Stimulated activated CD4-positive, alpha-beta T cell treated with anti-CD3 and anti-CD28 coated beads, Interleukin-4, amount 100 ng/mL, for 48 hours (primary cell): ENCODE data around the gene MYO1B.

Experiments
- DNase-seq, 2 donors: peaks; one replicate each; pipeline ENCODE4 v3.0.0-alpha.2; 2020; ENCODE audit warnings: low read depth in 2 of 2

MYO1B gene

DNA sequence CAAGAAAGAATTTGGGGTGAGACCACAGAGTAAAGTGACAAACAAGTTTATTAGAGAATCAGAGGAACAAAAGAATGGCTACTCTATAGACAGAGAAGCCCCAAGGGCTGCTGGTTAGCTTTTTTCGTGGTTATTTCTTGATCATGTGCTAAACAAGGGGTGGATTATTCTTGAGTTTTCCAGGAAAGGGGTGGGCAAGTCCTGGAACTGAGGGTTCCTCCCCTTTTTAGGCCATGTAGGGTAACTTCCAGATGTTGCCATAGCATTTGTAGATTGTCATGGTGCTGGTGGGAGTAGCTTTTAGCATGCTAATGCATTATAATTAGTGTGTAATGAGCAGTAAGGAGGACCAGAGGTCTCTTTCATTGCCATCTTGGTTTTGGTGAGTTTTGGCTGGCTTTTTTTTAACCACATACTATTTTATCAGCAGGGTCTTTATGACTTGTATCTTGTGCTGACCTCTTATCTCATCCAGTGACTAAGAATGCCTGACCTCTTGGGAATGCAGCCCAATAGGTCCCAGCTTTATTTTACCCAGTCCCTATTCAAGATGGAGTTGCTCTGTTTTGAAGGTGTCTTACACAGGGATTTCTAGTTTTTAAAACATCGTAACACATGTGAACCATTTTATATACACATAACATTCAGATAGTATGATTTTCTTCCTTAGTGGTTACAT is 77.8 kb downstream of the MYO1B start:
- no peak for DNase-seq

DNA sequence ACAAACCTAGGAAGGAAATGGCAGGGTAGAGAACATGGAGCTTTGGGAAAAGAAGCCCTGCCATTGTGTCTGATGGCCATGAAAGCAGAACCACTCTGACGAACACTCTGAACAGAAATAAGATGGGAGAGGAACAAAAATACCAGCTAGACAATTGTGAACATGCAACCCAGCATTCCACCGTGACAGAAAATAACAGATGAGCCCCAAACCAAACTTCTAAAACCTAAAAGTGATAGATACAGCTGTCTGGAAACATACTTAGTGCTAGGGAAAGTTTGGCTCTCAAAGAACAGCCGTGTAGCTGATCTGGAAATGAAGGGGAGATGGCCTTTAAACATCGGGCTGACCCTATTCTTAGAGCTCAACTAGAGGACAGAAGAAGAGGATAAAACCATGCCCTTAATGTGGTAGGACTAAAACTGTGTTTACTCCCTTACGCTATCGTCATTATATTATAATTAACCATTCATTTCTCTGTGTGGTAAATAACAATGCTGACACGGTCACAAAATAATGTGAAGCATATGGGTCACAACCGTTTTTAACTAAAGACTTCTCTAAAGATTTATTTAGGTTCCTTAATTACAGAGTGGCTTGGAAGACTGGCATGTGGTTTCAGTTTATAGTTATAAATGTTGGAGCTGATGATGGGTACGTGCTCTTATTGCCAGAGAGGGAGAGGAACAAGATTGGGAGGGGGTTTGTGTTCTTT is 80.6 kb downstream of the MYO1B start:
- DNase-seq, result no peak

DNA sequence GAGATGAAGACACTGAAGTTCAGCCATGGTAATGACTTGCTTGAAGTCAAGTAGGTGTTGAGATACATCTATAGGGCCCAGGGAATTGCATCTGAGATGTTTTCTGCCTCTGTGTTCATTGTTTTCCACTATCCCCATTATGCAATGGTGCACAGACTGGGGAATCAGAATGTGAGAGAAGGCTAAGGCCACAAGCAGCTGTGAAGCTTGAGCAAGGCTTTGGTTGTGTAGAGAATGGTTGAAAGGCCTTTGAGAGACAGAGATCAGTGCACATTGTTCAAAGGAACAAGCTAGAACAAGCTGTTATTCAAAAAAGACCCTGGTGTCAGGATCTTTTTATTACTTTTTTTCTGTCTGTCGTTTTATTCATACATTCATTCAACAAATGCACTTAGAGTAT is 82.3 kb downstream of the MYO1B start:
- no peak for DNase-seq

DNA sequence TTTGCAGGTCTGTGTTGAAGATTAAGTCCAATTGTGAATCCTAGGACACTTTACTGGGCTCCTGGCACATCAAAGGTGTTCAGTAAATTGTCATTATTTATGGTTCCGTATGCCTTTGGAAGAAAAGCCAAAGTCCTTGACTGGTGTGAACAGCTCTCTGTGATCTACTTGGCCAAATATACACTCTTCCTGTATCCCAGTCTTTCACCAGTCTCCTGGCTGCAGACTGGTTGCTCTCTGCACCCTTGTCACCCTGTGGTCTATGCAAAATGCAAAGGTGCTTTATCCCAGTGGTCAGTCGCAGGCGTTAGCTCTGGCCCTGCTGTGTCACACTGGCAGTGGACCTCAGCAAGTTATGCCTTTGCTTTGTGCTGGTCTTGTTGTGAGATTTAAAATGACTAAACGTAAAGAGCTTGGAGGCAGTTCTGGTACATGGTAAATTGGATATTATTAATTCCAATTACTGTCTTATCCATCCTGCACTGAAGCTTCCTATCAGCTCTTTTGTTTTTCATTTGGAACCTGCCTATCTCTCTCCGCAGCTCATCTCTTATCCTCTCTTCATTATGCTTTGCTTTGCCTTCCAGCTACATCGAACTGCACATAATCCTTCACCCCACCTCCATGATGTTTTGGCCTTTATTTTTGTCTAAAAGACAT is 83.1 kb downstream of the MYO1B start:
- no peak for DNase-seq

GRCh38 chr2:191329841-191330240 is 84.6 kb downstream of the MYO1B start:
- DNase-seq, result no peak

DNA sequence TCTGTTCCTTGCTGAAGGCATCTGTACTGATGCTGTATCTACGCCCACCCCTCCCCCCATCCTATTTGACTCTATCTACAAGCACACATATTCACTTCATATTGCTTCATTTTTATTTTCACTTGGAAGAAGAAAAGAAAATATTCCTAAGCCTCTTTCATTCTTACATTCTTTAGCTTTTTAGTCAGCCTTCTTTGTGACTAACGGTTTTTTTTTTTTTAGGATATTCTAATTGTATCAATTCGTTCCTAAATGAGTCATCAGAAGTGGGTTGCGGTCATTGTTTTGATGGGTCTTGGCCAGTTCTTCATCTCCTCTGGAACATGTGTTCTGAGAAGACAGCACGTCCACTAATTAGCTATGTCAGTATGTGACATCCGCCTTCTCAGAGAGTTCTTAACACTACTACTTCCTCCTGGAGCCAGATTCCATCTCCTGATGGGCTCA is 88.7 kb downstream of the MYO1B start:
- no peak for DNase-seq

DNA sequence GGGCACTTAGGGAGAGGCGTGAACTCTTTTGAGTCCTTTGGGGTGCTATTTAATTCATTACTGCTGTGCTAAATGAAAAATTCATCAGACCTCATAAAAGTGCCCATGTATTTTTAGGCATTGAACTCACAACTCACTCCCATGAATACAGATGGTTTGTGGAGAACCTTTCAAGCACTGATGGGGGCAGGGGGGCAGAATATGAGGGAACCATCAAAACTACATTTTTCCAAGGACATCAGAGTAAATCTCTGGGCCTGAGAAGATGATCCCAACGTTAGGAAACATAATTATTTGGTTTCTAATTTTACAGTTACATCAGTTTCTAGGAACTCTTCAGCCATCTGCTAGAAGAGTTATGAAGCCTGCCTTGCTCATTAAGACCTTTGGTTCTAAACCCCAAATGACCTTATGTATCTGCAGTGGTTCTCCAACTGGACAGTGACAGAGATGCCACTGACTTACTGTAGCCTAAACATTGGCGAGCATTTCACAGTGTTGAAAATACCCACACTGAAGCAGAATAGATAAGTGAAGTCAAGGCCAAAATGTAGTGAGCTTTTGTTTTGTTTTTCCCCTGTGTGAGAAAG is 90.8 kb downstream of the MYO1B start:
- no peak for DNase-seq

- no peak for DNase-seq
These were observed 96.2 kb downstream of the MYO1B start for GRCh38 chr2:191341436-191341835.

GRCh38 chr2:191343796-191344338 is 98.7 kb downstream of the MYO1B start:
- DNase-seq, result no peak

GRCh38 chr2:191345788-191346187 is 100.6 kb downstream of the MYO1B start:
- no peak for DNase-seq

GRCh38 chr2:191347154-191347553 is 102.0 kb downstream of the MYO1B start:
- DNase-seq, result no peak

DNA sequence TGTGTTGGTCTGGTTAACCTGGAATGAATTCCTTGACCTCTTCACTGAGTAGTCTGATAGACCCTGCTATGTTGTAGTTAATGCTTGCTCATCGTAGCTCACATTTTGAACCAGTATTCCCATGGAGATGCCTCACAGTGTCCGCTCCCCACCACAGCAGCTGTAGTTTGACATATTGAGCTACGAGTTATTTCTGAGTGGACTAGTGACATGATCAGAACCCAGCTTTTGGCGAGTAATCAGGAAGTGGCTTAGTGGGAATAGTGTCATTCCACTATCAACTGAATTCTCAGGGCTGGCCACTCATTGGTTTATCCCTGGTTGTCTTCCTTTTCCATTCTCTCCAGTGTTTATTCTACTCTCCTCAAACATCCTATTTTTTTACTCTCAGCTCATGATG is 102.7 kb downstream of the MYO1B start:
- DNase-seq, result no peak

DNA sequence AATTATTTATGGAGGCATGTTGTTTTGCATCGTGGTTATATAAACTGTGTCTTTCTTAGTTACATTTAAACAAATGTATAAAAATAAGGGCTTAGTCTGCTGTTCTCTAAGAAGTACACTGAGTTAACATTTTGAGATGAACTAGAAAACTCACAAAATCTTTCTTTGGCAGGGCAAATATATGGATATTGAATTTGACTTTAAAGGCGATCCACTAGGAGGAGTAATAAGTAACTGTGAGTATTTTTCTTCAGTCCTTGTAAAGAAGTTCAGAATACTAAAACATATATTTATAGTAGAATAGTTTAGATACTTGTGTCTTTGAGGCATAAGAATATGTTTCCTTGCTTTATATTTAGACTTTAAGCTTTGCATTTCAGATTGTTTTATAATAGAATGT is 104.8 kb downstream of the MYO1B start:
- DNase-seq, result no peak

DNA sequence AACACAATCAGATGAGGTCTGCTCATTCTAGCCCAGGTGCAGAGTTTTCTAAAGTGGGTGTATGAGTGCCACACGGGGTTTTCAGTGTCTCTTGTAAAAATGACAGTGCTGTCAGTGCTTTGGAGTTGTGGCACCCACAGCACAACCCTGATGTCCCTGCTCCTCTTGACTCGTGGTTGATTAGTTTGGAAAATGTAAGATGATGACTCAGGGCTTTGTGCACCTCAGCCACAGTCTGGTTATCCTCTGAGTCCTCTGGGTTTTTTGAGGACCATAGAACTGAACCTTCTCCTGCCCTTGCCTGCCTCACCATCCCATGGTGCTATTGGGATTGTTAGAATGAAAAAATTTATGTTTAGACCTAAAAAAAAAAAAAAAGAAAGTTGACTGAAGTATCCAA is 105.6 kb downstream of the MYO1B start:
- DNase-seq, result no peak

DNA sequence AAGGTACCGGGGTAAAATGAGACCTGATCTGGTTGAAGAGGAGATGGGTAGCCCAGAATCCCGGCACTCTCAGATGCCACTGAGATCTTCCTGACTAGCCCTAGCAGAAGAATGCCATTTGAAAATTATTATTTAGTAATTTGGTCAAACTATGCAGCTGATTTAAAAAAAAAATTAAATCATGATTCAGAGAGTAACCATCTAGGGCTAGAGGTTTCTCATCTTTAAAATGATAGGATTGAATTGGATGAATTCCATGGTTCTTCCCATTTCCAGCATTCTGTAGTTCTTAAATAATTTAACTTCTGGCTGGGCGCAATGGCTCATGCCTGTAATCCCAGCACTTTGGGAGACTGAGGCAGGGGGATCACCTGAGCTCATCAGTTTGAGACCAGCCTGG is 106.1 kb downstream of the MYO1B start:
- no peak for DNase-seq

DNA sequence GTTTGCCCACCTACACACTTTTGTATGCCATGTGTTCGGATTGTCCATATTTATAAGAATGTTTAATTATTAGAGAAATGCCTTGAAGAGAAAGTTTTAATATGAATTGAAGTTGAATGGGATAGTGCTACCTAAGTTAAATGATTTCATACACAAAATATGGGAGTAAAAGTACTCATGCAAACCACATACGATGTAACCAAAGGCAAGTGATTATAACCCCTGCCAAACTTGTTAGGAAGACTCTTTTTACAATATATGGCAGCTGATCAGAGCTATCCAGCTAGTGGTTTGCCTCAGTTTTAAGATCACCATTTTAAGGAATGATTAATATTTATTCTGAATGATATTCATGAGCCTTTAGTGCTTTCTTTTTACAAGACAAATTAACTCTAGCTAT is 106.7 kb downstream of the MYO1B start:
- DNase-seq, result no peak

- no peak for DNase-seq
These were observed 107.3 kb downstream of the MYO1B start for GRCh38 chr2:191352536-191352935.

DNA sequence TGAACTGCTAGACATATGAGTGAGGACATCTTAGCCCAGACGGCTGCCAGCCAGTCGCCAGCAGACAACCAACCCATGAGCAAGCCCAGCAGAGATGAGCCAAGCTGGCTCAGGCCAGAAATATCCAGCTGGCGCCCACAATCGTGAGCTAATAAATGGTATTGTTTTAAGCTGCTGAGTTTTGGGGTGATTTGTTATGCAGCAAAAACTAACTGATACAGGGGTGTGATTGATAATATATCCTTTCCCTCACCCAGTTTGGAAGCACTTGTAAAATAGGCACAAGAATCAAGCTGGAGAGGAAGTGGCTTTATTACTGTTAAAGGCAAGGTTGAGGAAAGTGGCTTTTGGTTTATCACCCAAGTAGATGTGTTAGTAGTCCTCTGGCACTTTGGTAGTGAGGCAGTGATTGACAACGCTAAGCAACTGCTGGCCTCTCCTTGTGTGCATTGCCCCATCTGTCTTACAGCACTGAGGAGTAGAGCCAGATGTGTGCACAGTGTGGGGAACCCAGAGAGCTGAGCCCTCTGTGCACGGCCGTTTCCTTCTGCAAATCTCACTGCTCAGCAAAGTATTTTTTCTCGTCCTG is 110.1 kb downstream of the MYO1B start:
- DNase-seq, result no peak

DNA sequence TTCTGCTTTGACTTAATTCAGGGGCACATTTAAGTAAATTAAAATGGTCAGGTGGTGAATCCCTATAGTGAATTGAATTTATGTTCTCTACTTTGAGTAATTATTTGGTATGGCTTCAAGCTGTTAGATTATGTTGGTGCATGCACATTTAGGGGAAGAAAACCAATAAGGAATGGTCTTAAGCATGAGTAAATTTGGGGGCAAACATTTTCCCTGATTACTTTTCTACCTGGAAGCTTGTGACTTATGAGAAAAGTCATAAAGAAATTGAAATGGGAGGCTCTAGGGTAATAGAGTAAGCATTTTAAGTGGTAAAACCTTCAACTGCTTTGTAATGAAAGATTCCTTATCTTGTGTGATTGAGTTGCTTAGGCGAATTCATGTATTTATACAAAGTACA is 112.5 kb downstream of the MYO1B start:
- no peak for DNase-seq

- DNase-seq, result no peak
These were observed 113.3 kb downstream of the MYO1B start for GRCh38 chr2:191358325-191359025.

GRCh38 chr2:191359133-191359532 is 113.9 kb downstream of the MYO1B start:
- DNase-seq, result no peak
